A673 (cell line): ENCODE measurements around the gene PACS2. TPM values are rescaled to one million over a fixed set of nuclear protein-coding genes. Genes with fewer than 3 reads are reported as not detected.

ENCODE experiments used
- BruUV-seq: library from RNA; stranded (reverse); fragments of 400-500 nt; replicated peaks from 2 replicates; lab custom pipeline; 2021; lab: Mats Ljungman, UMichigan
- CTCF ChIA-PET: fragments of 300-600 bp; sonication (Branson Sonifier 250); formaldehyde crosslinking; loops from one replicate; lab custom pipeline; 2022; ENCODE audit warnings: antibody characterized with exemption; lab: Charles Lee
- POLR2A ChIA-PET: fragments of 300-600 bp; sonication (Branson Sonifier 250); formaldehyde crosslinking; loops from one replicate; lab custom pipeline; 2022; ENCODE audit warnings: antibody characterized with exemption; ENCODE audit not compliant: low non-redundant PET; lab: Charles Lee
- DNase-seq: peaks from one replicate; pipeline ENCODE4 v3.0.0-alpha.2; 2015; ENCODE audit warnings: low spot score
- H3K27ac ChIP-seq: fragments of 200-600 bp; sonication (generic); 2 replicates; pipeline ENCODE4 v1.5.1; 2016; ENCODE audit warnings: mixed run types, low read depth, mild to moderate bottlenecking, mixed read lengths, antibody characterized with exemption, low read length; ENCODE audit not compliant: poor library complexity, severe bottlenecking
- H3K27me3 ChIP-seq: fragments of 200-600 bp; sonication (generic); replicated peaks from 2 replicates; pipeline ENCODE4 v1.6.1; 2017; ENCODE audit warnings: mixed run types, low read depth, mild to moderate bottlenecking, mixed read lengths, antibody characterized with exemption, low read length; ENCODE audit not compliant: insufficient read depth, poor library complexity
- H3K36me3 ChIP-seq: fragments of 200-600 bp; sonication (generic); 2 replicates; pipeline ENCODE4 v1.6.1; 2016; ENCODE audit warnings: mixed run types, mild to moderate bottlenecking, mixed read lengths, antibody characterized with exemption, low read length; ENCODE audit not compliant: insufficient read depth, poor library complexity, severe bottlenecking
- H3K4me1 ChIP-seq: fragments of 200-600 bp; sonication (generic); 2 replicates; pipeline ENCODE4 v1.6.1; 2017; ENCODE audit warnings: mixed run types, mild to moderate bottlenecking, mixed read lengths, antibody characterized with exemption, low read length; ENCODE audit not compliant: insufficient read depth, poor library complexity, severe bottlenecking
- H3K4me3 ChIP-seq: fragments of 200-600 bp; sonication (generic); 2 replicates; pipeline ENCODE4 v1.5.1; 2016; ENCODE audit warnings: low read depth, mixed run types, mild to moderate bottlenecking, mixed read lengths, low read length; ENCODE audit not compliant: poor library complexity, severe bottlenecking
- H3K9me3 ChIP-seq: fragments of 200-600 bp; sonication (generic); 2 replicates; pipeline ENCODE4 v1.6.1; 2016; ENCODE audit warnings: mixed run types, low read depth, mild to moderate bottlenecking, mixed read lengths, antibody characterized with exemption, low read length; ENCODE audit not compliant: poor library complexity, severe bottlenecking
- CTCF ChIP-seq: fragments of 300-800, 200-600 bp; sonication (generic); conservative IDR thresholded peaks from 2 replicates; pipeline ENCODE4 v1.5.1; 2017; ENCODE audit warnings: low read depth, mild to moderate bottlenecking, antibody characterized with exemption, low read length, moderate library complexity, mixed read lengths
- EZH2 ChIP-seq: fragments of 200-600 bp; sonication (generic); IDR thresholded peaks from 2 replicates; pipeline ENCODE4 v1.6.1; 2017; ENCODE audit warnings: borderline replicate concordance, low read depth, mild to moderate bottlenecking, mixed read lengths, antibody characterized with exemption, low read length; ENCODE audit not compliant: poor library complexity, severe bottlenecking
- intact Hi-C: fragments of 100-400 bp; cut with micrococcal nuclease; formaldehyde crosslinking; loops from one replicate; pipeline ENCODE4 v1.10.0; 2022; ENCODE audit not compliant: unreplicated experiment
- total RNA-seq: library from RNA; stranded (reverse); gene quantifications from 2 replicates; pipeline ENCODE4 v1.2.3, GENCODE V29; 2021

Gene PACS2
- total RNA-seq, 1 experiment from 2014 or later = 52.5 TPM

DNA sequence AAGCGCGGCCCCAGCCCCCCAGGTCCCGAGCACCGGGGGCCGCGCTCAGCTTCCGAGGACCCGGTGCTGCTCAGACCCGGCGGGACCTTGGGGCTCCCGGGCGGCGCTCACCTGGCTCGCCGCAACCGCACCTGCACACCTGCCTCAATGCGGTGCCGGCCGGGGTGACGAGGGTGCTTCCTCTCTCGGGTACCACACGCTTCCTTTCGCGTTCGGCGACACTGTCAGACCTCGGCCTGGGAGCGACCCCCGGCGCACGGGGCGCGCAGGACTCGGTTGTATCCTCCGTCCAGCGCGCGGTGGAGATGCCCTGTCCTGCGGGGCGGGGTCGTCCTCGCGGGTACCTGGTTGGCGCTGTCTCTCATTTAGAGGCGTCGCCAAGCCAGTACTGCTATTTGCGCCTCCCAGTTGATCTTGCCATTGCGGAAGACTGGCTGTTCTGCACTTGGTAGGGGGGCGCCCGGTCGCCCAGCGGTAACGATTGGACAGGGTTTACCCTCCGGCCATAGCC is 718 bp downstream of the PACS2 start:
- Histone ChIP-seq H3K27ac (no peak overlapping the region), H3K36me3 (no peaks in the 10 kb centered on the region), H3K27me3 (no peaks in the 10 kb centered on the region), H3K9me3 (no peaks in the 10 kb centered on the region), H3K4me1 (peaks cover 17% of the 10 kb centered on the region), H3K4me3 (peak overlapping the region; percentile 73)
- TF ChIP-seq CTCF = no peak
- no peak for TF ChIP-seq EZH2
- intact Hi-C loops = no loop called here
- DNase-seq = no peak
- no TSS peak for BruUV-seq
- ChIA-PET CTCF (no interaction called here), POLR2A (interaction anchor here (0.6 kb wide), 1 partner anchor 75 kb away, joined by 8 read pairs; no protein-coding TSS in a partner anchor)

GRCh38 chr14:105315941-105316576 is 1.5 kb downstream of the PACS2 start:
- Histone ChIP-seq H3K27me3 (no peaks in the 10 kb centered on the region), H3K4me3 (peak overlapping the region; percentile 73)

GRCh38 chr14:105316577-105316941 is 2.0 kb downstream of the PACS2 start:
- CTCF ChIA-PET = interaction anchor here (0.7 kb wide), 1 partner anchor 35 kb away, joined by 3 read pairs; no protein-coding TSS in a partner anchor
- H3K4me3 ChIP-seq = no peak overlapping the region

More at GRCh38 chr14:105315941-105316576, 1.5 kb downstream of the PACS2 start:
- no peaks in the 10 kb centered on the region for H3K36me3 ChIP-seq
- ChIA-PET POLR2A (no interaction called here), CTCF (interaction anchor here (0.7 kb wide), 1 partner anchor 36 kb away, joined by 3 read pairs; no protein-coding TSS in a partner anchor)
- no peak for TF ChIP-seq CTCF
- TF ChIP-seq EZH2 = no peak
- BruUV-seq = TSS peak; percentile 18
- H3K9me3 ChIP-seq = no peaks in the 10 kb centered on the region
- H3K27ac ChIP-seq = no peak overlapping the region
- no peak for DNase-seq
- H3K4me1 ChIP-seq = peaks cover 17% of the 10 kb centered on the region
- intact Hi-C loops = no loop called here

More at GRCh38 chr14:105316577-105316941, 2.0 kb downstream of the PACS2 start:
- no peaks in the 10 kb centered on the region for H3K27me3 ChIP-seq
- H3K4me1 ChIP-seq = peaks cover 17% of the 10 kb centered on the region
- no peak overlapping the region for H3K27ac ChIP-seq
- POLR2A ChIA-PET = no interaction called here
- intact Hi-C loops = no loop called here
- BruUV-seq = no TSS peak
- TF ChIP-seq EZH2 (no peak), CTCF (no peak)
- DNase-seq = no peak
- H3K36me3 ChIP-seq = no peaks in the 10 kb centered on the region
- H3K9me3 ChIP-seq = no peaks in the 10 kb centered on the region
